ENCODE measurements around the gene DLX6.

DNA sequence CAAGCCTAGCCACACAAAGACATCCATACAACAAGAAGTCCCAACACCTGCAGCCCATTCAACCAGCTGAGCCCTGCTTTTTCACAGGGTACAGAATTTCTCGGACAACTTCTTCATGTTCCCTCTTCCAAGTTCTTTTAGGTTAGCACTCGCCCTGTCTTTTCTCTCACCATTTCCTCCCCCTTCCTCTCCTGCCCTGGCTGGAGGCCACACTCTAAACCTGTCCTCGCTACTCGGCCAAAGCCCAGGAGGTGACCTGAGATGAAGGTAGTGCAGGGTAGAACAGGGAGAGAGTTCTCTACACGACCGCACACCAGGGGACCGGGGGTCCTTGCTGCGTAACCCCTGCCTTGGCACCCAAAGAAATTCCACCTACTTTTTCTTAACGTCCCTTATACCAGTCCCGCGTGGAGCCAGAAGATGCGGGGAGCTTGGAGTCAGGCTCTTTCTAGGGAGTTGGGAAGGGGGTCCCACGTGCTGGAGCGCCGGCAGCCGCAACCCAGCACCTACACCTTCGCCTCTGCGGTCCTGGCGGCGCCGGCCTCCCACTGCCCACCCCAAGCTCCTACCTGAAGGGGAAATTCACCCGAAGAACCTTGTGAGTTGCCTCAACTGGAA is 16.0 kb upstream of the DLX6 start:
- TF ChIP-seq, protein P1, sequence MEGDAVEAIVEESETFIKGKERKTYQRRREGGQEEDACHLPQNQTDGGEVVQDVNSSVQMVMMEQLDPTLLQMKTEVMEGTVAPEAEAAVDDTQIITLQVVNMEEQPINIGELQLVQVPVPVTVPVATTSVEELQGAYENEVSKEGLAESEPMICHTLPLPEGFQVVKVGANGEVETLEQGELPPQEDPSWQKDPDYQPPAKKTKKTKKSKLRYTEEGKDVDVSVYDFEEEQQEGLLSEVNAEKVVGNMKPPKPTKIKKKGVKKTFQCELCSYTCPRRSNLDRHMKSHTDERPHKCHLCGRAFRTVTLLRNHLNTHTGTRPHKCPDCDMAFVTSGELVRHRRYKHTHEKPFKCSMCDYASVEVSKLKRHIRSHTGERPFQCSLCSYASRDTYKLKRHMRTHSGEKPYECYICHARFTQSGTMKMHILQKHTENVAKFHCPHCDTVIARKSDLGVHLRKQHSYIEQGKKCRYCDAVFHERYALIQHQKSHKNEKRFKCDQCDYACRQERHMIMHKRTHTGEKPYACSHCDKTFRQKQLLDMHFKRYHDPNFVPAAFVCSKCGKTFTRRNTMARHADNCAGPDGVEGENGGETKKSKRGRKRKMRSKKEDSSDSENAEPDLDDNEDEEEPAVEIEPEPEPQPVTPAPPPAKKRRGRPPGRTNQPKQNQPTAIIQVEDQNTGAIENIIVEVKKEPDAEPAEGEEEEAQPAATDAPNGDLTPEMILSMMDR (IDR thresholded peaks at IDR 0.05; ENCODE audit: low read depth, low read length): no peak
- TF ChIP-seq EZH2phosphoT487 (IDR thresholded peaks at IDR 0.05; ENCODE audit: low read depth): no peak

Measured in OCI-LY3 (cell line).